HG02943 (cell line): Measurements from ENCODE around the gene CEP164.

Experiments
- ATAC-seq: cut with Tn5 transposase; IDR thresholded peaks from one replicate; pipeline ENCODE4 v1.9.1; 2021; ENCODE audit warnings: mild to moderate bottlenecking, low read depth, moderate library complexity; ENCODE audit not compliant: unreplicated experiment

Gene CEP164

GRCh38 chr11:117457835-117458234 is 130.2 kb downstream of the CEP164 start:
- ATAC-seq = no peak

DNA sequence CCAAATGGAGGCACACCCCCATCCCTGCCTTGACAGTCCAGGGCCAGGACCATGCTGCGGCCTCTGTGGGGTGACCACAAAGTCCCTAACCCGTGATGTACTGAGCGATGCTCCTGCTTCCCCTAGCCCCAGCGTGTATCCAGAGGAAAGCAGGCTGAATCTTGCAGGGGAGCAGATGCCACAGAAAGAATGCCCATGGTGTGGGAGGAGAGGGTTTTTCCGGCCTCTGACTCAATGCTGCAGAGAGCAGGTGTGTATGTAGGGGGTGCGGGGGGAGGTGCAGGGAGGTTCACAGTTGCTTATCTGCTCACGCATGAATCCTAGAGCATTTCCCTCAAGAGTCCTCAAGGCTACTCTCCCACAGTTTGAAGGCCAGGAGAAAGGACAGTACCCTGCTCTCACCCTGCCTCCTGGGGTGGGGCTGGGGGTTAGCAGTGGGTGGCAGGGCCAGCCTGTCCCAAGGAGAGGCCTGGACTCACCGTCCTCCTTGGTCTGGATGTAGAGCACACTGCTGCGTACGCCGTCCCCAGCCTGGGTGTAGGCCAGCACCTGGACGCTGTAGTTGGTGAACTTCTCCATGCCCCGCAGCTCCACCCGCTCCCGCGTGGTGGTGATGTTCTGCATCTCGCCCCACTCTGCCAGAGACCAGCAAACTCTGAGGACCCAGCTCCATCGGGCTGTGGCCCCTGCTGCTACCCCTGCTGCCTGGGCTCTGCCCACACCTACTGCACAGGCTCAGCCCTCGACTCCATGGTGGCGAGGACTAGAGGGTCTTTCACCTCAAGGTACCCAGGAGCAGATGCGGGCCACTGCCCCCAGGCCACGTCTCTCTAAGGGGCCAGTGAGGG is 130.8 kb downstream of the CEP164 start:
- ATAC-seq = no peak

DNA sequence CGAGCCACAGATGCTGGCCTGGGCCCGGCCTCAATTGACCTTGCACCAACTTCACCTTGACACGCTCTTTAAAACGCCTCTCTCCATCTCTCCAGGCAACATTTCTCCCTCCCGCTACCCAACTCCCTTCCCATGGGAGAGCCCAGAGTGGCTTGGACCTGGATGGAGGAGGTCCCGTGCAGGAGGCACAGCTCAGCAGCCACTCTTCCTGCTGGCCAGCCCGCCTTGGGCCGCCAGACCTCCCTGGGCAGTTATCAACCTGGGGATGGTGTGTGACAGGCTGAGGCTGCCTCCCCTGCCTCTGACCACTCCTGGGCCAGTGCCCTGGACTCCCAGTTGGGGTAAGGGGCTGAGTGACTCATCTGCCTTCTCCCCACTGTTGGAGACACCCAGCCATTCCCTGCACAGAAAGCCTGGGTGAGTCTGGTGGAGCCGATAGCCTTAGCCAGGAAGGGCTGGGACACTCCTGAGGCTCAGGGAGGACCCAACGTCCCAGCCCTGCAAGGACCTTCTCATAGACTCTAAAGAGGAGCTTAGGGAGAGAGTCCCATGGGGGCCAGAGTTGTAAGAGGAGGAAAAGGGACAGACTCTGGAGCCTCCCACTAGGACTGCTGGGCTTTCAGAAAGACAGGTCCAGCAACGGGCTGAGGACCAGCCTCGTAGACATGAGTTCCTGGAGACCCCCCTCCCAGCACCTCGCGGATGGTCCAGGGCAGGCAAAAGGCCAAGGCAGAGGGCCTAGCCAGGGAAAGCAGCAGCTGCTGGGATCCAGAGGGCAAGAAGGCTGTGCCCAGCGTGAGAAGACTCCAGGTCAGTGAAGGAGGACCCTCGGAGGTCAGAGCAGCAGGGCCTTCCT is 131.7 kb downstream of the CEP164 start:
- ATAC-seq = no peak

DNA sequence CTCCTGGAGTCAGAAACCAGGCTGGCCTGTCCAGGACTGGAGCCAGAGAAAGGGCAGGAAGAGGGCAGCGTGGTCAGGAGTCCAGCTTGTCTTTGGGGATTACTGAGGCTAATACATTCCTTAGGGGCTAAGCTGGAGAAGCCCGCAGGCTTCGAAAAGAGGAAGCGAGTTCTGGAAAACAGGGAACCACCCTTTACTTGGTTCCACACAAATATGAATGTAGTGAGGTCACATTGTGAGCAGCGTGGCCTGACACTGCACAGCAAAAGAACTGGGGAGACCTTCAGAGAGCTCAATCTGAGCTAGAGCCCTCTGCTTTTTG is 132.3 kb downstream of the CEP164 start:
- no peak for ATAC-seq

DNA sequence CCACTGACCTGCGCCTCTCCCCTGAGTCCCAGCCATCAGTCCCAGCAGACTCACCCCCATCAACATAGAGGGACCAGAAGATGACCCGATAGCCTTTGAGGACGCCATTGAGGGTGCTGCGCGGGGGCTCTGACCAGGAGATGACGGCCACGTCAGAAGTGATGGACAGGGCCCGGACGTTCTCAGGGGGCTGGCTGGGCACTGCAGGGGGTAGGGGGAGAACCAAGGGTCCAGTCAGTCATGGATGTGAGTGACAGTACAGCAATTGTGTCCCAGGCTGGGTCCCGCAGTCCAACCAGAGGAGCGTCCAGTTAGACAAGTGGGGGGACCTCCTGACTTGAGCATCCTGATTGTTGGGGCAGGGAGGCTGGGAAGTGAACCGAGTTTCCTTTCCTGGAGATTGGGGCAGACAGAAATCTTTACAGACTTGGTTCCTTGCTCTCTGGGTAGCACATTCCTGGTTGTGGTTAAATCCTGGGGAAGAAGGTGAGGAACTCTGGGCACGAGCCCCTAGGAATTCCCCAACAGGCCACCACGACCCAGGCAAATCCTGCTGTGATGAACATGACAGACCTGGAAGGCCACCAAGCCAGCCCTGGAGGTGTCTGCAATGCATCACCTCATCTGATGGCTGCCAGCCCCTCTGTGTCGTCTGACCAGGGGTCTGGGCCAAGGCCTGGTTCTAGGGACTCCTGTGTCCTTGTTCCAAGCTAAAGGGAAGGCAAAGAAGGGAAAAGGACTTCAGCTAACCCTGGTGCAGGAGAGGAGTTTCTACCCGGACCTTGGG is 133.9 kb downstream of the CEP164 start:
- ATAC-seq = no peak

DNA sequence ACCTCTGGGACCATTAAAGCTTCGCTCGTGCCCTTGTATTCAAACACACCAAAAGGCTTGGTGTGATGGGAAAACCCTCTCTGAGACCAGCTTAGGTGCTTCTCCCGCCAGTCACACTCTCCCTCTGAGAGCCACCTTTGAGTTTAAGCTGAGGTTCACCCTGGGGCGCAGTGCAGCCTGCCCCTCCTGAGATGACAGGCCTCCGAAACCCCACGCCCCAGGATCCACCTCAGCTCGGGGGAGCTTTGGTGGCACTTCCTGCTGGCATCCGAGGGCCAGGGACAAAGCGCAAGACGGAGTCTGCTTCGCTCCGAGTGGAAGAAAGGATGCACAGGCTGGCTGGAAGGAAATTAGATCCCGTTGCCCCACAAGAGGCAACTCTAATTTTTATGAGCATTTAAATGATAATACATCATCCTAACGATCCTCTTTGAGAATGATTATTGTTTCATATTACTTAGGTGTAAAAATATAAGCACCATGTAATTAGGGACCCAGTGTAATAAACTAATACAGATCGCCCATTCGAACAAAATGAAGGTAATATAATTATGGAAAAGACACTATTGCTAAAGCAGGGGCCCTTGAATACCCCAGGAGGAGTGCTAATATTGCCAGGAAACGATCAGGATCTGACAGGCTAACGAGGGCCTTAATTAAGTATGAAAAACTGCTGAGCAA is 134.7 kb downstream of the CEP164 start:
- no peak for ATAC-seq

GRCh38 chr11:117462864-117463247 is 135.2 kb downstream of the CEP164 start:
- no peak for ATAC-seq
